Ishikawa (cell line): Measurements from ENCODE around the gene GSK3A.

Experiments used
- CREB1 ChIP-seq: IDR thresholded peaks from 2 replicates; pipeline ENCODE4 v1.6.1; 2012; ENCODE audit warnings: low read depth
- EGR1 ChIP-seq: IDR thresholded peaks from 2 replicates; pipeline ENCODE4 v1.6.1; 2012
- EP300 ChIP-seq: IDR thresholded peaks from 2 replicates; pipeline ENCODE4 v1.6.1; 2012; ENCODE audit warnings: borderline replicate concordance
- FOXM1 ChIP-seq: IDR thresholded peaks from 2 replicates; pipeline ENCODE4 v1.6.1; 2012; ENCODE audit warnings: low read depth, borderline replicate concordance
- MAX ChIP-seq: IDR thresholded peaks from 2 replicates; pipeline ENCODE4 v1.6.1; 2012
- NFIC ChIP-seq: IDR thresholded peaks from 2 replicates; pipeline ENCODE4 v1.6.1; 2012
- RAD21 ChIP-seq: IDR thresholded peaks from 2 replicates; pipeline ENCODE4 v1.6.1; 2012; ENCODE audit warnings: low read depth
- REST ChIP-seq: IDR thresholded peaks from 2 replicates; pipeline ENCODE4 v1.6.1; 2012; ENCODE audit warnings: low read depth, mild to moderate bottlenecking
- TAF1 ChIP-seq: IDR thresholded peaks from 2 replicates; pipeline ENCODE4 v1.6.1; 2012; ENCODE audit warnings: low read depth, mild to moderate bottlenecking
- TCF12 ChIP-seq: IDR thresholded peaks from 2 replicates; pipeline ENCODE4 v1.6.1; 2012; ENCODE audit warnings: low read depth
- TEAD4 ChIP-seq: IDR thresholded peaks from 2 replicates; pipeline ENCODE4 v1.6.1; 2012
- USF1 ChIP-seq: IDR thresholded peaks from 2 replicates; pipeline ENCODE4 v1.6.1; 2012

The GSK3A gene

GRCh38 chr19:42208612-42209011, 33.8 kb downstream of the GSK3A start:
- TF ChIP-seq NFIC (no peak), RAD21 (no peak), MAX (no peak), REST (no peak), EP300 (no peak)

GRCh38 chr19:42207767-42208271, 34.6 kb downstream of the GSK3A start:
- TF ChIP-seq TAF1 (no peak), FOXM1 (no peak), USF1 (no peak)

- TF ChIP-seq NFIC (no peak), REST (no peak), MAX (no peak), TAF1 (no peak), RAD21 (no peak)
Measured at GRCh38 chr19:42206871-42207755, 35.3 kb downstream of the GSK3A start.

- TF ChIP-seq MAX = no peak
- no peak for TF ChIP-seq CREB1
- TF ChIP-seq RAD21 = no peak
- TF ChIP-seq EP300 = no peak
- no peak for TF ChIP-seq TAF1
- TF ChIP-seq REST = no peak
- no peak for TF ChIP-seq EGR1
- no peak for TF ChIP-seq FOXM1
Measured at GRCh38 chr19:42204664-42205063, 37.7 kb downstream of the GSK3A start.

GRCh38 chr19:42203700-42204099, 38.7 kb downstream of the GSK3A start:
- no peak for TF ChIP-seq RAD21
- TF ChIP-seq CREB1 = no peak
- TF ChIP-seq NFIC = 0 out of 2 replicates have a peak, but pooled peaks have one; percentile 34
- TF ChIP-seq MAX = peak; percentile 60; the same call in 1 of the 2 replicates
- peak; percentile 97 for TF ChIP-seq REST
- TF ChIP-seq USF1 = no peak
- TF ChIP-seq TEAD4 = peak; percentile 36; the same call in 1 of the 2 replicates
- TF ChIP-seq TCF12 = 0 out of 2 replicates have a peak, but pooled peaks have one; percentile 30
